ENCODE results near the gene PTPN18. TPM values are rescaled to one million over a fixed set of nuclear protein-coding genes. Genes with fewer than 3 reads are reported as not detected.

The PTPN18 gene
- total and polyA plus RNA-seq, 2 donors (not counting 3 experiments of a cell fraction or from before 2014, with no cell fraction given) = 39.4 to 39.6 TPM

DNA sequence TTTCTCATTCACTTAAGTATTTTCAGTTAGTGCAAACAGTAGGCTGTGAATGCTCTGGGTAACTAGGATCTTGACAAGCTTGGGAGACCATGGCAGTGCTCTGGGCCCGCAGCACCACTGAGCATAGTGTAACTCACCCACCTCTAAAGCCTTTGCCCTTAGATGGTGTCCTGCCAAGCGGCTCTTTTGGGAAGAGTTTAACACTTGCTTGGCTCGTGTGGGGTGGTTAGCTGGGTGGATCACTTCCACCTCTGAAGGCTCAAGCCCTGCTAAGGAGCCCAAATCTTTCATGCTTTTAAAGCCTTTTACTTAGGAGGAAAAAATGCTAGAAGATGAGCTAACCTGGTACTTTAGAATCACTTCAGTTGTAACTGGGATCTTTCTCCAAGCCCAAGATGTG, 33.9 kb downstream of the PTPN18 start:
- Histone ChIP-seq H3K27ac (ENCODE audit: insufficient read depth, low read depth, low read length) (no peak overlapping the region), H3K36me3 (ENCODE audit: control insufficient read depth in 2 of 2, extremely low read depth in 1 of 2, insufficient read depth in 2 of 2, low read length in 2 of 2) (no peaks in the 10 kb centered on the region), H3K9ac (replicated peaks; ENCODE audit: extremely low read depth, insufficient read depth, low read length) (no peak overlapping the region), H3K4me2 (ENCODE audit: insufficient read depth, low read length) (no peak overlapping the region), H3K27me3 (ENCODE audit: control insufficient read depth in 2 of 2, insufficient read depth in 2 of 2, low read length in 2 of 2) (no peaks in the 10 kb centered on the region), H3K79me2 (ENCODE audit: control insufficient read depth, insufficient read depth, low read length) (no peaks in the 10 kb centered on the region), H3K4me1 (ENCODE audit: control insufficient read depth, extremely low read depth, insufficient read depth, low read length) (peaks cover 6% of the 10 kb centered on the region), H2AFZ (ENCODE audit: low read depth, low read length) (no peak overlapping the region), H4K20me1 (replicated peaks; ENCODE audit: control insufficient read depth, extremely low read depth, insufficient read depth, low read length) (no peaks in the 10 kb centered on the region), H3K9me1 (replicated peaks; ENCODE audit: control insufficient read depth, extremely low read depth, insufficient read depth, low read length) (no peaks in the 10 kb centered on the region), H3K4me3 (replicated peaks in 1 of 3; ENCODE audit: insufficient read depth in 1 of 3, low read depth in 1 of 3, low read length in 3 of 3) (no peak overlapping the region), H3K9me3 (replicated peaks; ENCODE audit: control insufficient read depth, insufficient read depth, low read length) (no peaks in the 10 kb centered on the region)
- DNase-seq (ENCODE audit: low read depth, low spot score) (no peak), FAIRE-seq (no peak)
- ChIA-PET POLR2A (no interaction called here), CTCF (interaction anchor here (0.6 to 2.3 kb wide), 4 partner anchors 11 to 57 kb away, joined by 3 to 9 read pairs (median 4); partner anchors contain the start of gene PTPN18)
- dilution Hi-C loops (cut with MboI; ENCODE audit: extremely low pct_ligation_motif_present, low sequenced_read_pairs) = no loop called here
- TF ChIP-seq FOS (IDR thresholded peaks at IDR 0.05; ENCODE audit: borderline replicate concordance, insufficient read depth, low read length) (no peak), CTCF (IDR thresholded peaks at IDR 0.05; ENCODE audit: extremely low read depth in 1 of 2, insufficient read depth in 1 of 2, low read depth in 1 of 2, low read length in 2 of 2) (no peak), POLR2A (IDR thresholded peaks at IDR 0.05; ENCODE audit: low read depth, low read length) (no peak), JUN (IDR thresholded peaks at IDR 0.05; ENCODE audit: borderline replicate concordance, insufficient read depth, insufficient read length, low read depth) (no peak), MYC (IDR thresholded peaks at IDR 0.05; ENCODE audit: low read depth, low read length) (no peak), EZH2 (IDR thresholded peaks at IDR 0.05; ENCODE audit: borderline replicate concordance, low read depth, low read length, severe bottlenecking) (no peak), POLR2AphosphoS5 (IDR thresholded peaks at IDR 0.05; ENCODE audit: insufficient read depth, low read depth, low read length) (no peak), MAX (IDR thresholded peaks at IDR 0.05; ENCODE audit: insufficient read depth, insufficient read length) (no peak), GATA2 (IDR thresholded peaks at IDR 0.05; ENCODE audit: insufficient read depth, insufficient read length, low read depth, low read length) (no peak)
- BruUV-seq (replicated peaks) = no TSS peak
- intact Hi-C loops (cut with micrococcal nuclease) = no loop called here
